ENCODE data around the gene PARD6B.
"Not testable (repeated sequence)": the region's sequence is repeated elsewhere in the genome, so short reads cannot be mapped to it uniquely, and the experiment has no call there.

The PARD6B gene

GRCh38 chr20:50765251-50765650 is 33.9 kb downstream of the PARD6B start:
- not testable (repeated sequence) for H3K36me3 ChIP-seq (replicated peaks; ENCODE audit: low read depth, low read length); H3K9me3 ChIP-seq (ENCODE audit: insufficient read depth, low read length); H3K27ac ChIP-seq (ENCODE audit: low read length); H3K4me3 ChIP-seq (ENCODE audit: low read length); H3K4me2 ChIP-seq (ENCODE audit: low read length); H3K9ac ChIP-seq (ENCODE audit: low read length); H3K79me2 ChIP-seq (ENCODE audit: low read length); H2AFZ ChIP-seq (ENCODE audit: low read depth, low read length); H3K27me3 ChIP-seq (ENCODE audit: low read depth, low read length); H4K20me1 ChIP-seq (ENCODE audit: insufficient read depth, low read length)
- H3K4me1 ChIP-seq (ENCODE audit: low read length), result peaks cover 12% of the 10 kb centered on the region; the same call in 1 of the 2 replicates

GRCh38 chr20:50765674-50766073 is 34.3 kb downstream of the PARD6B start:
- Histone ChIP-seq H3K27ac (ENCODE audit: low read length) (no peak overlapping the region), H2AFZ (ENCODE audit: low read depth, low read length) (no peak overlapping the region), H3K4me3 (ENCODE audit: low read length) (no peak overlapping the region)

GRCh38 chr20:50766955-50767809 is 35.8 kb downstream of the PARD6B start:
- not testable (repeated sequence) for H3K4me1 ChIP-seq (ENCODE audit: low read length); H2AFZ ChIP-seq (ENCODE audit: low read depth, low read length); H3K27ac ChIP-seq (ENCODE audit: low read length); H3K4me2 ChIP-seq (ENCODE audit: low read length); H3K79me2 ChIP-seq (ENCODE audit: low read length); H3K4me3 ChIP-seq (ENCODE audit: low read length); H3K36me3 ChIP-seq (replicated peaks; ENCODE audit: low read depth, low read length); H4K20me1 ChIP-seq (ENCODE audit: insufficient read depth, low read length); H3K9me3 ChIP-seq (ENCODE audit: insufficient read depth, low read length); H3K27me3 ChIP-seq (ENCODE audit: low read depth, low read length); H3K9ac ChIP-seq (ENCODE audit: low read length)

More at GRCh38 chr20:50765674-50766073, 34.3 kb downstream of the PARD6B start:
- Histone ChIP-seq H3K9me3 (ENCODE audit: insufficient read depth, low read length) (no peaks in the 10 kb centered on the region), H3K4me2 (ENCODE audit: low read length) (no peak overlapping the region), H3K9ac (ENCODE audit: low read length) (no peak overlapping the region), H4K20me1 (ENCODE audit: insufficient read depth, low read length) (no peaks in the 10 kb centered on the region), H3K4me1 (ENCODE audit: low read length) (peaks cover 12% of the 10 kb centered on the region; the same call in 1 of the 2 replicates), H3K79me2 (ENCODE audit: low read length) (no peaks in the 10 kb centered on the region), H3K36me3 (replicated peaks; ENCODE audit: low read depth, low read length) (no peaks in the 10 kb centered on the region), H3K27me3 (ENCODE audit: low read depth, low read length) (0 out of 2 replicates have a peak, but pooled peaks cover 6% of the 10 kb centered on the region)
- no peak for TF ChIP-seq EZH2phosphoT487 (IDR thresholded peaks at IDR 0.05; ENCODE audit: low read depth)
- TF ChIP-seq CTCF (IDR thresholded peaks at IDR 0.05; ENCODE audit: low read depth, low read length), result no peak

GRCh38 chr20:50768991-50769390 is 37.6 kb downstream of the PARD6B start:
- H3K27ac ChIP-seq (ENCODE audit: low read length); H4K20me1 ChIP-seq (ENCODE audit: insufficient read depth, low read length); H3K9me3 ChIP-seq (ENCODE audit: insufficient read depth, low read length); H3K79me2 ChIP-seq (ENCODE audit: low read length); H2AFZ ChIP-seq (ENCODE audit: low read depth, low read length); H3K36me3 ChIP-seq (replicated peaks; ENCODE audit: low read depth, low read length); H3K9ac ChIP-seq (ENCODE audit: low read length); H3K4me1 ChIP-seq (ENCODE audit: low read length); H3K27me3 ChIP-seq (ENCODE audit: low read depth, low read length); H3K4me2 ChIP-seq (ENCODE audit: low read length); H3K4me3 ChIP-seq (ENCODE audit: low read length): not testable (repeated sequence)

GRCh38 chr20:50769551-50770085 is 38.2 kb downstream of the PARD6B start:
- not testable (repeated sequence) for H3K36me3 ChIP-seq (replicated peaks; ENCODE audit: low read depth, low read length); H3K27ac ChIP-seq (ENCODE audit: low read length); H3K4me1 ChIP-seq (ENCODE audit: low read length); H3K9ac ChIP-seq (ENCODE audit: low read length); H2AFZ ChIP-seq (ENCODE audit: low read depth, low read length); H3K9me3 ChIP-seq (ENCODE audit: insufficient read depth, low read length); H4K20me1 ChIP-seq (ENCODE audit: insufficient read depth, low read length); H3K27me3 ChIP-seq (ENCODE audit: low read depth, low read length); H3K79me2 ChIP-seq (ENCODE audit: low read length); H3K4me3 ChIP-seq (ENCODE audit: low read length); H3K4me2 ChIP-seq (ENCODE audit: low read length)

GRCh38 chr20:50771419-50772080 is 40.2 kb downstream of the PARD6B start:
- not testable (repeated sequence) for H4K20me1 ChIP-seq (ENCODE audit: insufficient read depth, low read length); H3K36me3 ChIP-seq (replicated peaks; ENCODE audit: low read depth, low read length); H3K4me2 ChIP-seq (ENCODE audit: low read length); H2AFZ ChIP-seq (ENCODE audit: low read depth, low read length); H3K27me3 ChIP-seq (ENCODE audit: low read depth, low read length); H3K79me2 ChIP-seq (ENCODE audit: low read length); H3K9me3 ChIP-seq (ENCODE audit: insufficient read depth, low read length); H3K4me1 ChIP-seq (ENCODE audit: low read length); H3K9ac ChIP-seq (ENCODE audit: low read length); H3K4me3 ChIP-seq (ENCODE audit: low read length); H3K27ac ChIP-seq (ENCODE audit: low read length)

Data from OCI-LY3 (cell line).